Limb (tissue), 2 donors: ENCODE results near the gene PDE6B.
"Not testable (repeated sequence)": the region's sequence is repeated elsewhere in the genome, so short reads cannot be mapped to it uniquely, and the experiment has no call there.

Experiments used
- DNase-seq, 2 donors: peaks; one replicate each; pipeline ENCODE4 v3.0.0-alpha.2; 2016; ENCODE audit errors: extremely low spot score in 2 of 2

Gene PDE6B

DNA sequence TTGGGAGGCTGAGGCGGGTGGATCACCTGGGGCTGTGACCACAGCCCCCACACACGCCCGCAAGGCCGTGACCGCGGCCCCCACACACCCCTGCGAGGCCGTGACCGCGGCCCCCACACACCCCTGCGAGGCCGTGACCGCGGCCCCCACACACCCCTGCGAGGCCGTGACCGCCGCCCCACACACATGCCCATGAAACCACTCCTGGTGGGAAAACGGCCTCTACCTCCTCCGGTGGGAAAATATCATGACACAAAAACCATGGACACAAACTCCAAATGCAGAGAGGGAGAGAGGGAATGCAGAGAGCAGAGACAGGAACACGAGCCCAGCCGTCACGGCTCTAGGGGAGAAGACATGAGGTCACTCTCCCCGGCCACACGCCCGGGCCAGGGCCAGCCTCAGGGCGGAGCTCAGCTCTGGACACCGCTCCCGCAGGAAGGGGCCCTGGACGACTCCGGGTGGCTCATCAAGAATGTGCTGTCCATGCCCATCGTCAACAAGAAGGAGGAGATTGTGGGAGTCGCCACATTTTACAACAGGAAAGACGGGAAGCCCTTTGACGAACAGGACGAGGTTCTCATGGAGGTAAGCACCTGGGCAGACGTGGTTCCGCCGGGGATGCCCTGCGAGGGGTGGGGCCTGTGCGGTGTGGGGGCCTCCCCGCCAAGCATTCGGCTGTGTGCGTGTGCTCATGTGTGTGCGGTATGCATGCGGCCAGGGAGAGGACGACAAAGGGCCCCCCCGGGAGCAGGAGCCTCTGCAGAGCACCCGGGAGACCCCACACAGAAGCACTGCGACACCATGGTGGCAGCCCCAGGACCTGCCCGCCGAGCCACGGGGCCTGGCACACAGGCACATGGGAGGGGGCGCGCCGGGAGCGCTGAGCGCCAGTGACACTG lies 31.3 kb downstream of the PDE6B start:
- peak in 1 of 2 donors; percentile 34 for DNase-seq

DNA sequence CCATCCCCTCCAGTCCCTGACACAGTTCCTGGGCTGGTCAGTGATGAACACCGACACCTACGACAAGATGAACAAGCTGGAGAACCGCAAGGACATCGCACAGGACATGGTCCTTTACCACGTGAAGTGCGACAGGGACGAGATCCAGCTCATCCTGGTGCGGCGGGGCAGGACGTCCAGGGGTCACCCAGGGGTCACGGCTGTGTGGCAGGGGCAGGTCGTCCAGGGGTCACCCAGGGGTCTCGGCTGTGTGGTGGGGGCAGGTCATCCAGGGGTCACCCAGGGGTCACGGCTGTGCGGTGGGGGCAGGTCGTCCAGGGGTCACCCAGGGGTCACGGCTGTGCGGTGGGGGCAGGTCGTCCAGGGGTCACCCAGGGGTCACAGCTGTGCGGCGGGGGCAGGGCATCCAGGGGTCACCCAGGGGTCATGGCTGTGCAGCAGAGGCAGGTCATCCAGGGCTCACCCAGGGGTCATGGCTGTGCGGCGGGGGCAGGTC lies 32.0 kb downstream of the PDE6B start:
- DNase-seq = peak in 1 of 2 donors; percentile 40

DNA sequence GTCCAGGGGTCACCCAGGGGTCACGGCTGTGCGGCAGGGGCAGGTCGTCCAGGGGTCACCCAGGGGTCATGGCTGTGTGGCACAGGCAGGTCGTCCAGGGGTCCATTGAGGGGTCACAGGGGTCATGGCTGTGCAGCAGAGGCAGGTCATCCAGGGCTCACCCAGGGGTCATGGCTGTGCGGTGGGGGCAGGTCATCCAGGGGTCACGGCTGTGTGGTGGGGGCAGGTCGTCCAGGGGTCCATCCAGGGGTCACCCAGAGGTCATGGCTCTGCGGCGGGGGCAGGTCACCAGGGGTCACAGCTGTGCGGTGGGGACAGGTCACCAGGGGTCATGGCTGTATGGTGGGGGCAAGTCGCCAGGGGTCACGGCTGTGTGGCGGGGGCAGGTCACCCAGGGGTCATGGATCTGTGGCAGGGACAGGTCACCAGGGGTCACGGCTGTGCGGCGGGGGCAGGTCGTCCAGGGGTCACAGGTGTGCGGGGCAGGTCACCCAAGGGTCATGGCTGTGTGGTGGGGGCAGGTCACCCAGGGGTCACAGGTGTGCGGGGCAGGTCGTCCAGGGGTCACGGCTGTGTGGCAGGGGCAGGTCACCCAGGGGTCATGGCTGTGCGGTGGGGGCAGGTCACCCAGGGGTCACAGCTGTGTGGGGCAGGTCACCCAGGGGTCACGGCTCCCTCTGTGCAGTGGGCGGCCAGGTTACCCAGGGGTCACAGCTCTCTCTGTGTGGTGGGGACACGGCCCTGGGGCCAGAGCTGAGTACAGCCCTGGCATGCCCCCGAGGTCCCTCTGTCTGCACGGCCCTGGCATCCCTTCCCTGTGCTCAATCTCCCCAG lies 32.7 kb downstream of the PDE6B start:
- DNase-seq = peak in 1 of 2 donors; percentile 59

DNA sequence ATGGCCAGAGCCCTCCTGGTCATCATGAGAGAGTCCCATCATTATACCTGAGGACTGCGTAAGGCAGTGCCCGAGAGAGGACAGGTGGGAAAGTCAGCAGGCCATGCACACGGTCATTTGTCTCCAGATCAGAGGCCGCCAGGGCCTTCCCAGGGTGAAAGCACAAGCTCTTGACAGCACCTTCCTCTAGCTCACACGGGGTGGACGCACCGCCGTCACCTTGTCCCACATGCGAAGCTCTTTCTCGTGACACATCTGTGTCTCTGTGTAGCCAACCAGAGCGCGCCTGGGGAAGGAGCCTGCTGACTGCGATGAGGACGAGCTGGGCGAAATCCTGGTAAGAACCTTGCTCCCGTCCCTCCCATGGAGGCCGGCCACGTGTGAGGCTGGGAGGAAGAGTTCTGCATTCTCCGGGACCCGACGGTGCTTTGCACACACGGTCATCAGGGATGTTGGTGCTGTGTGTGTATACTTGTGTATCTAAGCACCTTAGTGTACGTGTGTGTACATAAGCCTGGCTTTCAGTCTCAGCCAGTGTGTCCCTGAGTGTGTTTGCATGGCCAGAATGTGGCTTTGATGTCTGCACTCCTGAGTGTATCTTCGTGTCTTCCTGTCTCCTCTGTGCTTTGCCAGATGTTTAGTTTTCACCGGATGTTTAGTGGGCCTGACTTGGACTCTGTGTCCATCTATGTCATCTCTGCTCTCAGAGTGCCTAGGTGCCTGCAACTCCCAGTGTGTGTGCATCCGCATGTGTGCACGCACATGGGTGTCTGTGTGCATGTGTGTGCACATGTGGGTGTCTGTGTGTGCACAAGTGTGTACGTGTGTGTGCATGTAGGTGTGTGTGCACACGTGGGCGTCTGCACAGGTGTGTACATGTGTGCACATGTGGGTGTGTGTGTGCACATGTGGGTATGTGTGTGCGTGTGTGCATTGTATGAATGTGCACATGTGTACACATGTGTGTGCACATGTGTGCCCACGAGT lies 33.6 kb downstream of the PDE6B start:
- peak in 1 of 2 donors; percentile 29 for DNase-seq

DNA sequence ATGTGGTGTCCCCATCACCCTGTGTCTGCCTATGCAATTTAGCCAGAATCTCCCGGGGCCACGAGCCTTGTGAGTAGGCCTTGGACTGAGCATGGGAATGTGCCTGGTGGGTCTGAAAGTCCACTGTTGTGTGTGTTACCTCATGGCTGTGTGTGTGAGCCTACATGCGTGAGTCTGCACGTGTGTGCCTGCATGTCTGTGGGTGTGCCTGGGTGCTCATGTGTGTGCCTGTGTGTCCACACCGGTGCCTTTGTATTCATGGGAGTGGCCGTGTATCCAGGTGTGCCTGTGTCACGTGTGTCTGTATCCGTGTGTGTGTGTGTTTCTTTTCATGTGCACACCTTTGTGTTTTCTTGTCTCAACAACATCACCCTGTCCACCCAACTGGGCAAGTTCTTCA lies 34.5 kb downstream of the PDE6B start:
- peak in 1 of 2 donors; percentile 15 for DNase-seq

DNA sequence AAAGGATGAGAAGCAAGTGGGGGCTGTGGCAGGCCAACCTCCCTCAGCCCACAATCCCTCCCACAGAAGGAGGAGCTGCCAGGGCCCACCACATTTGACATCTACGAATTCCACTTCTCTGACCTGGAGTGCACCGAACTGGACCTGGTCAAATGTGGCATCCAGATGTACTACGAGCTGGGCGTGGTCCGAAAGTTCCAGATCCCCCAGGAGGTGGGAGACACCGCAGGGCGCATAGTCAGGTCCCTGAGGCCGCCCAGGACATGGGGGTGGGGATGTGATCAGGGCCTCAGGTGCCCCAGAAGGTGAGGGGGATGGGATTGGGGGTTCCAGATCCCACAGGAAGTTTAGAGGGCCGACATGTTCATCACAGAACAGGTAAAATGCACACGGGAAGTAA lies 35.0 kb downstream of the PDE6B start:
- peak in 1 of 2 donors; percentile 12 for DNase-seq

DNA sequence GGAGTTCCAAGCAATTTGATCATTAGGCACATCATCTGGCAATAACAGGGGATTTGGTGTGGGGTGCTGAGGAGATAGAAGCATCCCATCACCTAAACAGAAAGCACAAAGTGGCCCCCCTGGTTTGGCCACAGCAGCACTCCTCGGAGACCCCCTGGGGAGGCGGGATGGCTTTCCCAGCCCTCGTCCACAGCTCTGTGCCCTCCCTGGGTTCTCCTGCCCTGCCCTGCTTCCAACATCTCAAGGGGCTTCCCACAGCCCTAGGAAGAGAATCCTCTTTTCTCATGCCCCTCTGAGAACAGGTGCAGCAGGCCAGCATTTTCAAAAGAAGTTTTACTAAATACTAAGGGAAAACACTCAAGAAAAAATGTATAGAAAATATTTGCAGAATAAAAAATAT lies 35.9 kb downstream of the PDE6B start:
- peak in 1 of 2 donors; percentile 21 for DNase-seq

DNA sequence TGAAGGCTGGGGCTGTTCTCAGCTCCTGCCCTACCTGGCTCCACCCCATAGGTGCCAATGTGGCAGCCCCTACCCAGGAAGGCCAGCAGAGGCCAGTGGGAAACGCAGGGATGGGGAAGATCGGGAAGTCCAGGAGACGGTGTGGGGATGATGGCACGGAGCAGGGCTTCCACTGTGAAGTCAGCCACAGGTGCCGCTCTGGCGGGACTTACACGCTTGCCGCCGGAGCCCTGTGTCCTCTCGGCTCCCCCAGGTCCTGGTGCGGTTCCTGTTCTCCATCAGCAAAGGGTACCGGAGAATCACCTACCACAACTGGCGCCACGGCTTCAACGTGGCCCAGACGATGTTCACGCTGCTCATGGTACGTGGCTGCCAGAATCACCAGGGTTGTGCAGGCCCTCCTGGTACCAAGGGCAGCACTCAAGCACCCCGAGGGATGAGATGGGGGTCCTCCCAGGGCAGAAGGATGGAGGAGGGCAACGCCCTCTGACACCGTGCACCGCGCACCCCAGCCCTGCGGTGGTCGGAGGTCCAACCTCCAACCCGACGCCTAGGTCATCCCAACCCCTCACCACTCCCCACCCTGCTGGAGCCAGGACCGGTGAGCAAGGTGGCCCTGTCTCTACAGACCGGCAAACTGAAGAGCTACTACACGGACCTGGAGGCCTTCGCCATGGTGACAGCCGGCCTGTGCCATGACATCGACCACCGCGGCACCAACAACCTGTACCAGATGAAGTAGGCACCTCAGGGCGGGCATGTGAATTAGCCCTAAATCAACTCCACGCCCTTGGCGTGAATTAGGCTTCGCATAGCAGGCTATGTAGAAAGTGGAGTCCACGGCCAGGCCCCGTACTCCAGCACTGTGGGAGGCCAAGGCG lies 36.7 kb downstream of the PDE6B start:
- peak in 1 of 2 donors; percentile 19 for DNase-seq

DNA sequence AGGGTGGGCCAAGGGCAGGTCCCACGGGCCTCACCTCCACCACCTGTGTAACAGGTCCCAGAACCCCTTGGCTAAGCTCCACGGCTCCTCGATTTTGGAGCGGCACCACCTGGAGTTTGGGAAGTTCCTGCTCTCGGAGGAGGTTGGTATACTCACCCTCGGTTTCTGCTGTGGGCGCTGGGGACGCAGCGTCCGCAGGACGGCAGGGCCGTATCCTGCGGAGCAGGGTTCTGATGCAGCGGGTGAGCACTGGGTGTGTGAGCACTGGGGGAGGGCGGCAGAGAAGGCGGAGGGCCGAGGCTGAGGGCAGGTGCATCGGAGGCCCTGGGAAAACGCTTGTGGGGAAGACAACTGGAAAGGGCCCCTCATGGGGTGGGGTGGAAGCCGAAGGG lies 37.7 kb downstream of the PDE6B start:
- peak in 1 of 2 donors; percentile 32 for DNase-seq

DNA sequence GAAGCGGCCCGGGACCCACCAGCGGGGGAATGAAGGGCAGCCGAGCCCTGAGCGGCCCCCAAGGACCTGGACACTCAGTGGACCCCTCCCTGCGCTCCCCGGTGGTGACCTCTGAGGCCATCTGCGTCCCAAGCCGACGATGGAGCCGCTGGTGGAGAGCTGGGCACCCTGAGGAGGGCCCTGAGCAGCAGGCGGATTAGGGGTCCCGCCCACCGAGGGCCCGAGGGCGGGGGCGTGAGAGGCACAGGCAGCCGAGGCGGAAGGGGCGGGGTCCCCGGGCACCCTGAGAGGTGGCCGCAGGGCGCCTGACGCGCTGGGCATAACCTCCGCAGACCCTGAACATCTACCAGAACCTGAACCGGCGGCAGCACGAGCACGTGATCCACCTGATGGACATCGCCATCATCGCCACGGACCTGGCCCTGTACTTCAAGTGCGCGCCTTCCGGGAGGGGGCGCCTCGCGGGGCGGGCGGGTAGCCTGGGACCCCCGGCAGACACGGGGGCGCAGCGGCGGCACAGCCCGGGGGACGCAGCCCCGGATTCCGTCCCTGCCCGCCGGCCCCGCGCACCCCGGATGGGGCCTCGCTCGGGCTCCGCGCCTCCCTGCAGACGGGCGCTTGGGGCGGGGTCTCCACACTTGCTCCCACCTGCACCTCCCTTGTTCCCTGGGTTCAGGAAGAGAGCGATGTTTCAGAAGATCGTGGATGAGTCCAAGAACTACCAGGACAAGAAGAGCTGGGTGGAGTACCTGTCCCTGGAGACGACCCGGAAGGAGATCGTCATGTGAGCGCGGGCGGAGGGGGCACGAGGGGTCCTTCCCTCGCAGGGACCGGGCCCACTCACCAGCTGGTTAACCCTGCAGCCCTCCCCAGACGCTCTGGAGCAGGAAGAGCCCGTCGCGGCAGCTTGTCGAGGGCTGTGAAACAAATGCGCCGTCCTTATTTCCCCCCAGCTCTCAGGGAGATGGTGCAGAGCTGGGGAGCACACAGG lies 38.4 kb downstream of the PDE6B start:
- peak in 1 of 2 donors; percentile 78 for DNase-seq

DNA sequence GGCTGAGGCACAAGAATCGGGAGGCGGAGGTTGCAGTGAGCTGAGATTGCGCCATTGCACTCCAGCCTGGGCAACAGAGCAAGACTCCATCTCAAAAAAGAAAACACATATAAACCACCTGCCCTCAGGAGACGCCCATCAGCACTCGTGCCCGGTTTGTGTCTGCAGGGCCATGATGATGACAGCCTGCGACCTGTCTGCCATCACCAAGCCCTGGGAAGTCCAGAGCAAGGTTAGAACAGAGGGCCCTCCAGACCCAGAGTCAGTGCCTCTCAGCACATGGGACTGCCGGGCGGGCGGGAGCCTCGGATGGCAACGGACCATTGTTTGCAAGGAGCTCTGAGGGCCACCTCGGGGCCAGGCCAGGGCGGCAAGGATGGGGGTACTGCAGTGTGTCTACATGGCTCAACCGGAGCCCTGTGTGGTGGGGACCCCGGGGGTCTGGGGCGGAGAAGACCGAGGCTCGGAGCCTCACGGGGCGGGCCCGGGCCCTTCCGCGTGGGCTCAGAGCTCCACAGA lies 39.4 kb downstream of the PDE6B start:
- DNase-seq = peak in 1 of 2 donors; percentile 27

DNA sequence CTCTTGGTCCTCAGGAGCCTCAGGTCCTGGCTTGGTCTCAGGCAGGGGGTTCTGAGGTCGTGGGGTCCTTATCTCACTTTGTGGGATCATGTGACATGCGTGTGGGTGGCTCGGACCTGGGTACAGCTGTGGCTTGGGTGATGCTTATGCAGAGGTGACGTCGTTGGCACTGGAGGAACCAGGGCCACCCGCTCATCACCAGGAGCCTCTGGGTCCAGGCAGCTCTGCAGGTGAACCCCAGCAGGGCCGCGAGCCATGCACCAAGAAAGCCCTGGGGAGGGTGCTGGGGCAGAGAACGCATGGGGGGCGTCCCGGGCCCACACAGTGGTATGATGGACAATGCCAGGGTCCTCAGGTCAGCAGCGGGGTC lies 40.0 kb downstream of the PDE6B start:
- DNase-seq = peak in 1 of 2 donors; percentile 27

DNA sequence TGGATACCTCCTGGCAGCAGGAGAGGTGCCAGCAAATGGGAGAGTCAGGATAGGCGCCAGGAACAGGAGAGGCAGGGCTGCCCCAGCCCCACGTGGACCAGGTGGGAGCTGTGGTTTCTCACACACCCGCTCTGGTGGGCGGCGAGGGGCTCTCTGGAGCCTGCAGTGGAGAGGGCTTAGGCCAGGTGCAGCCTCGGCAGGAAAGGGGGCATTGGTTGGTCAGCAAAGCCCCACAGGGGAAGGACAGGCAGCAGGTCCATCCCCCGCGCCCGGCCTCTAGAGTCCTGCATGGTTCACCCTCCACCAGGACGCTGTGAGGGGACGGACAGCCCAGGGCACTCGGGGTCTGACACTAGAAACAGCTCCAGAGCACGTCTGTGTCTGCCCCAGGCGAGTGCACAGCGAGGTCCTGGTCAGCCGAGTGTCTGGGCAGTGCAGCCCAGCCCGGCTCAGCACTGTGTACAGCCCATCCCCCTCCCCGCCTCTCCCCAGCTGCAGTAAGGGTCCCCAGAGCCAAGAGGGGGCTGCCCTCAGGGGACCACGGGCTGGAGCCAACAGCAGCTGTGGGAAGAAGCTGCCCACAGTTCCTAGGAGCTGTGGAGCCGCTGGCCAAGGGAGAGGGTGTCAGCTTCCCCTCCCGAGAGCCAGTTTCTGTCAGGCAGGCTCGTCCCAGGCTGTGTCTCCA lies 40.5 kb downstream of the PDE6B start:
- no peak for DNase-seq

DNA sequence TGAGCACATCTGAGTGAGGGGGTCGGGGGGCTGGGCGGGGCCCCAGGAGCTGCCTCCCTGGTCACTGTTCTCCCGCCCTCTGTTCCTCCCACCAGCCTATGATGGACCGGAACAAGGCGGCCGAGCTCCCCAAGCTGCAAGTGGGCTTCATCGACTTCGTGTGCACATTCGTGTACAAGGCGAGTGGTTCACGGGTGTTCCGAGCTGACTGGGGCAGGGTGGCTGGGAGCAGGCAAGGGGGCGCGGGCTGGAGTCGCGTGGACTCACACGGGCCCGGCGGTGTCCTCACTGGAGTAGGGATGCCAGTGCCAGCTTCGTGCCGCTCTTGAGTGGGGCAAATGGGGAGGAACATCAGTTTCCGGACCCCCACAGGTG lies 41.0 kb downstream of the PDE6B start:
- no peak for DNase-seq

DNA sequence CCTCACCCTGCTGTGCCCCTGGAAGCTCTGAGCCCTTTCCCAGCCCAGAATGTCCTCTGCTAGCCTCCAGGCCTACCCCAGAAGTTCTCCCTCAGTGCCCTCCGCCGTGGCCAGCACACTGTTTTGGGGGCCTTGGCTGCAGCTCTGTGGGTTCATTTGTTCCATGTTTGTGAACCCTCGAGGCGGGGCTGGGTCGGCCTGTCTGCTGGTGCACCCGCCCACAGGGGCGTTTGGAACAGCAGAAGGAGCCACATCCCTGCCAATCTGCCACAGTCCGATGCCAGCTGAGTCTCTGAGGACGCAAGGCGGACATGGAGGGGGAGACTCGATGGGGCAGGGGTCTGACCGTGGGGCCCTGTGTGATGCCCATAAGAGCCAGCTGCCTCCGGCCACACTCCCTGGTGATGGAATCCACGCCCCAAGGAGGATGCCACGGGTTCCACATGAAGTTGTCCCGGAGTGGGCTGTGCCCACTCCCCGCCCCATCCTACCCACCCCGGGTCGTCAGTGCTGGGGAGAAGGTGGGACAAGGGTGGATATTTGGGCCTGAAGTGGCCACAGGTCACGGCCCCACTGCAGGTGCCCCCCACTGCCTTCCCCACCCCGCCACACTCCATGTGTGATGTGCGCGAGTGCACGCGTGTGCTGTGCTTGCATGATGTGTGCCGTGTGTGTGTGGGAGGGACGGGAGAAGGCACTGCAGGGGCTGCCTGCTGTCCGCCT lies 41.6 kb downstream of the PDE6B start:
- DNase-seq = no peak

DNA sequence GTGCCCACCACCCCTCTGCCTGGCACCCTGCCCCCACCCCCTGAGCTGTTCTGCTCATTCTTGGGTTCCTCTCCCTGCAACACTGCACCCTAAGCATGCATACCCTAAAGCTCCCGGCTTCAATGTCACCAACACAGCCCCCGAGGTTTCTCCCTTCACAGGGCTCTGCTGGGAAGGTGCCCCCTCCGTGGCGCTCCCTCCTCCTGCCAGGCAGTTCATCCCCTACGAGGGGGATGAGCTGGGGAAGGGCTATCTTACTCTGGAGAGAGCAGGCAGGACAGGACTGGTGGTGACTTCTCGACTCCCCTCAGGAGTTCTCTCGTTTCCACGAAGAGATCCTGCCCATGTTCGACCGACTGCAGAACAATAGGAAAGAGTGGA lies 42.2 kb downstream of the PDE6B start:
- no peak for DNase-seq

DNA sequence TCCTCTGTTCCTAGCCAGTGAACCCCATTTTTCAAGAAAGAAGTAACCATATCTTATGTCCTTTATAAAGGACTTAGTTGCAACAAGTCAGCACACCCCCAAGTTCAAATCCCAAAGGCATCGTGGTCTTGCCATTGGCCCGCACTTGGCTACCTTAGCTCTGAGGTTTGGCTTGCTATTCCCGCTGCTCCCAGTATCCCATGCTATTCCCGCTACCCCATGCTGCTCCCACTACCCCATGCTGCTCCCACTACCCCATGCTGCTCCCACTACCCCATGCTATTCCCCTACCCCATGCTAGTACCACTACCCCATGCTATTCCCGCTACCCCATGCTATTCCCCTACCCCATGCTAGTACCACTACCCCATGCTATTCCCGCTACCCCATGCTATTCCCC lies 42.8 kb downstream of the PDE6B start:
- not testable (repeated sequence) for DNase-seq
